ENCODE data around the gene NLRX1. TPM values are rescaled to one million over a fixed set of nuclear protein-coding genes. Genes with fewer than 3 reads are reported as not detected.

NLRX1 gene
- total RNA-seq, 2 donors from 2014 or later, result 21.8 to 29.6 TPM

DNA sequence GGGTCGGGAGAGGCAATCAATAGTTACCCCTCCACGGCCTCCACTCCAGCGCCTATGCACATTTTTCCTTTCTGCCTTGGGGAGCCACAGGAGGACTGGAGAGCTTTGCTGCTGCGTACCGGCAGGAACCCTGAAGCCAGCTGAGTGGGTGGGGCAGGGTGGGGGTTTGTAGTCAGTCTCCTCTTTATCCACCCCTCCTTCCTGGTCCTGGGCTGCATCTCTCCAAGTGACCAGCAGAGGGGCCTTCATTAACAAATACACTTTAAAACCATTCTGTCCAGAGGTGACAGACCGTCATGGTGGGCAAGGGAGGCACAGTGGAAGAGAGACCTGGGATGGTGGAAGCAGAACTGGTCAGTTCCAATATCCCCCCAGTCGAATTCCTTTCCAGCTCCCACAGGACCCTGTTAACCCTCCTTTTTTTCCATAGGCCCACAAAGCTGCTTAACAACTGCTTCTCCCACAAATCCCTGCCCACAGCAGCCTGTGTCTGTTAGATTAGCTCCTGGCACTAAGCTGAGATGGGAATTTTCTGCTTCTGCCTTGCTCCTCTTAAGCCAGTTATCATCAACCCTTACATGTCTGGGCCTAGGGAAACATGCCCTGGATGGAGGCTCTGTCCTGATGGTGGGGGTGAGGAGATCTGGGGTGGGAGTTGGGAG is 23.6 kb upstream of the NLRX1 start:
- WGBS, 2 experiments (ENCODE audit: insufficient coverage in 1 of 2, insufficient read length in 1 of 2), result 36% methylated on average over 5 of the region's 7 CpGs; no CpG with 5 or more reads in 1 of the 2 experiments
- no peak overlapping the region for H3K9ac ChIP-seq (ENCODE audit: extremely low read depth, low read length, poor library complexity, severe bottlenecking)
- no peaks in the 10 kb centered on the region for H3K36me3 Mint-ChIP-seq (ENCODE audit: low read depth)
- H3K36me3 ChIP-seq (ENCODE audit: control insufficient read depth, insufficient read depth, low read length), result no peaks in the 10 kb centered on the region
- no peak overlapping the region for H3K4me3 Mint-ChIP-seq
- H3K9me3 ChIP-seq (ENCODE audit: control insufficient read depth, low read length), result no peaks in the 10 kb centered on the region
- H3K27me3 Mint-ChIP-seq (ENCODE audit: insufficient read depth), result peaks cover 36% of the 10 kb centered on the region
- peaks cover 15% of the 10 kb centered on the region for H3K4me1 Mint-ChIP-seq
- H3K9me3 Mint-ChIP-seq, result no peaks in the 10 kb centered on the region
- peaks cover 8% of the 10 kb centered on the region for H3K4me1 ChIP-seq (ENCODE audit: control insufficient read depth, insufficient read depth, low read length)
- TF ChIP-seq, protein P1, sequence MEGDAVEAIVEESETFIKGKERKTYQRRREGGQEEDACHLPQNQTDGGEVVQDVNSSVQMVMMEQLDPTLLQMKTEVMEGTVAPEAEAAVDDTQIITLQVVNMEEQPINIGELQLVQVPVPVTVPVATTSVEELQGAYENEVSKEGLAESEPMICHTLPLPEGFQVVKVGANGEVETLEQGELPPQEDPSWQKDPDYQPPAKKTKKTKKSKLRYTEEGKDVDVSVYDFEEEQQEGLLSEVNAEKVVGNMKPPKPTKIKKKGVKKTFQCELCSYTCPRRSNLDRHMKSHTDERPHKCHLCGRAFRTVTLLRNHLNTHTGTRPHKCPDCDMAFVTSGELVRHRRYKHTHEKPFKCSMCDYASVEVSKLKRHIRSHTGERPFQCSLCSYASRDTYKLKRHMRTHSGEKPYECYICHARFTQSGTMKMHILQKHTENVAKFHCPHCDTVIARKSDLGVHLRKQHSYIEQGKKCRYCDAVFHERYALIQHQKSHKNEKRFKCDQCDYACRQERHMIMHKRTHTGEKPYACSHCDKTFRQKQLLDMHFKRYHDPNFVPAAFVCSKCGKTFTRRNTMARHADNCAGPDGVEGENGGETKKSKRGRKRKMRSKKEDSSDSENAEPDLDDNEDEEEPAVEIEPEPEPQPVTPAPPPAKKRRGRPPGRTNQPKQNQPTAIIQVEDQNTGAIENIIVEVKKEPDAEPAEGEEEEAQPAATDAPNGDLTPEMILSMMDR (conservative IDR thresholded peaks at IDR 0.05), result peak; percentile 83
- peak; percentile 95 for DNase-seq
- no peak overlapping the region for H3K4me3 ChIP-seq (ENCODE audit: low read length)
- H3K27ac Mint-ChIP-seq, result peak overlapping the region; percentile 26
- H3K27ac ChIP-seq (ENCODE audit: low read depth, low read length), result no peak overlapping the region
- H3K27me3 ChIP-seq (ENCODE audit: control insufficient read depth, insufficient read depth, low read length, poor library complexity, severe bottlenecking), result peaks cover 21% of the 10 kb centered on the region

DNA sequence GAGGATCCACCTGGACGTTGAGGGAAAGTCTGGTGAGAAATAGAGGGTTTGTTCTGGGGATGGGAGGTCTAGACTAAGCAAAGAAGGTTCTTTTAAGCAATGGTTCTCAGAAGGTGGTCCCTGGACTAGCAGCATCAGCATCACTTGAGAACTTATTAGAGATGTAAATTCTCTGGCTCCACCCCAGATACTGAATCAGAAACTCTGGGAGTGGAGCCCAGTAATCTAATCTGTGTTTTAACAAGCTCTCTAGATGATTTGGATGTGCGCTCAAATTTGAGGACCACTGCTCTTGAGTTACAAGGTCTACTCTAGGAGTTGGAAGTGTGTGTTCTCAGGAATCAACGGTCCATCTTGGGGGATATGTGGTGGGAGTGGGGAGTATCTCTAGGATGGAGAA is 23.0 kb upstream of the NLRX1 start:
- Histone ChIP-seq H3K4me1 (ENCODE audit: control insufficient read depth, insufficient read depth, low read length) (peaks cover 10% of the 10 kb centered on the region), H3K27ac (ENCODE audit: low read depth, low read length) (no peak overlapping the region), H3K9me3 (ENCODE audit: control insufficient read depth, low read length) (no peaks in the 10 kb centered on the region), H3K27me3 (ENCODE audit: control insufficient read depth, insufficient read depth, low read length, poor library complexity, severe bottlenecking) (peaks cover 27% of the 10 kb centered on the region), H3K36me3 (ENCODE audit: control insufficient read depth, insufficient read depth, low read length) (no peaks in the 10 kb centered on the region), H3K4me3 (ENCODE audit: low read length) (no peak overlapping the region), H3K9ac (ENCODE audit: extremely low read depth, low read length, poor library complexity, severe bottlenecking) (no peak overlapping the region)
- Mint-ChIP-seq H3K27ac (no peak overlapping the region), H3K9me3 (no peaks in the 10 kb centered on the region), H3K27me3 (ENCODE audit: insufficient read depth) (peaks cover 41% of the 10 kb centered on the region), H3K4me3 (no peak overlapping the region), H3K36me3 (ENCODE audit: low read depth) (no peaks in the 10 kb centered on the region), H3K4me1 (peaks cover 15% of the 10 kb centered on the region)
- no peak for DNase-seq
- TF ChIP-seq, protein P1 (conservative IDR thresholded peaks at IDR 0.05), result no peak
- WGBS, 2 experiments (ENCODE audit: insufficient coverage in 1 of 2, insufficient read length in 1 of 2), result 0 to 73% methylated on average over 1 to 3 of the region's 3 CpGs

DNA sequence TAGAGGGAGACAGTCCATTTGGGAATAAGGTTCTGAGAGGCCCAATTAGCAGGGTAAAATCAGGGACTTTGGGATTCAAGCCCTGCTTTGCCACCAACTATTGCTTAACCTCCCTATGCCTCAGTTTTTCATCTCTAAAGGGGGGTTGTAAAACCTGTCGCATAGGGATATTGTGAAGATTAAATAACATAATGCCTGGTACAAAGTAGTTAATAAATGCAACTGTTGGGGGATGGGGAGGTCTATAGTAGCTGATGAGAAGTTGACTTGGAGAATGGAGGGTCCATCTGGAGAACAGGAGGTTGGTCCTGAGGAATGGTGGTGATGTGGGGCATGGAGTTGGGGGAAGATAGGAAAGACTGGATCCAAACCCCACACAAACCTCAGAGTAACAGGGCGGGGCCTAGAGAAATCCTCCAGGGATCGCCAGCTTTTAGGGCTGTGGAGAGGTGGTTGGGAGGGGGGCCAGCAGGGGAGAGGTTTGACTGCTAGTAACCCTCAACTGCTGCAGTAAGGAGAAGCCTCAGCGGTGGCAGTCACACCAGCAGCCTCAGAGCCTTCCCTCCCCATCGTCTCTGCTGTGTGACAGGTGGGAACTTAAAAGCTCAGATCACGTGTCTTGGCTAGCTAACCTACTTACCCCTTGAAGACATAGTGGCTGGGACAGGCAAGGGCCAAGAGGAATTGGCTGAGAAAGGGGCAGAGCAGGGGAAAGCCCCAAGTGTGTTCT is 20.8 kb upstream of the NLRX1 start:
- Mint-ChIP-seq H3K4me1 (peaks cover 15% of the 10 kb centered on the region), H3K36me3 (ENCODE audit: low read depth) (no peaks in the 10 kb centered on the region), H3K4me3 (peak overlapping the region; percentile 61), H3K27ac (no peak overlapping the region), H3K27me3 (ENCODE audit: insufficient read depth) (peaks cover 58% of the 10 kb centered on the region), H3K9me3 (no peaks in the 10 kb centered on the region)
- no peak overlapping the region for H3K9ac ChIP-seq (ENCODE audit: extremely low read depth, low read length, poor library complexity, severe bottlenecking)
- H3K27ac ChIP-seq (ENCODE audit: low read depth, low read length), result no peak overlapping the region
- TF ChIP-seq, protein P1 (conservative IDR thresholded peaks at IDR 0.05), result no peak
- no peaks in the 10 kb centered on the region for H3K36me3 ChIP-seq (ENCODE audit: control insufficient read depth, insufficient read depth, low read length)
- no peak overlapping the region for H3K4me3 ChIP-seq (ENCODE audit: low read length)
- H3K4me1 ChIP-seq (ENCODE audit: control insufficient read depth, insufficient read depth, low read length), result peaks cover 10% of the 10 kb centered on the region
- peaks cover 45% of the 10 kb centered on the region for H3K27me3 ChIP-seq (ENCODE audit: control insufficient read depth, insufficient read depth, low read length, poor library complexity, severe bottlenecking)
- DNase-seq, result peak; percentile 68
- H3K9me3 ChIP-seq (ENCODE audit: control insufficient read depth, low read length), result no peaks in the 10 kb centered on the region
- 26 to 56% methylated on average over 4 to 6 of the region's 6 CpGs for WGBS, 2 experiments (ENCODE audit: insufficient coverage in 1 of 2, insufficient read length in 1 of 2)

Data from endodermal cell (in vitro differentiated cells).